LNCAP (cell line): ENCODE data around the gene CYP1A1.
A peak's percentile ranks its signal among the peaks of the same experiment; 100 is the strongest.

Experiments used
- CTCF ChIP-seq: fragments of 450-650 bp; IDR thresholded peaks from 2 replicates; pipeline ENCODE4 v1.5.1; 2017; ENCODE audit warnings: mild to moderate bottlenecking

The CYP1A1 gene

GRCh38 chr15:74725225-74725774, at the start of gene CYP1A1:
TSS of gene CYP1A1 (minus strand) at chr15:74725528. CDS start at chr15:74723097, 2,431 bp downstream.
- no peak for TF ChIP-seq CTCF

GRCh38 chr15:74773731-74774252, 48.5 kb upstream of the CYP1A1 start:
- TF ChIP-seq CTCF, result no peak

GRCh38 chr15:74773329-74773728, 48.0 kb upstream of the CYP1A1 start:
- no peak for TF ChIP-seq CTCF

GRCh38 chr15:74770211-74770903, 45.0 kb upstream of the CYP1A1 start:
- no peak for TF ChIP-seq CTCF

- TF ChIP-seq CTCF, result no peak
Observed at GRCh38 chr15:74769463-74770025, 44.2 kb upstream of the CYP1A1 start.

- TF ChIP-seq CTCF, result peak; percentile 77
Observed at GRCh38 chr15:74768771-74769342, 43.5 kb upstream of the CYP1A1 start.

GRCh38 chr15:74768099-74768770, 42.9 kb upstream of the CYP1A1 start:
- TF ChIP-seq CTCF, result no peak
